Measurements from ENCODE around the gene RNU5B-1. TPM values are rescaled to one million over a fixed set of nuclear protein-coding genes. Genes with fewer than 3 reads are reported as not detected.
"Not testable (repeated sequence)": the region's sequence is repeated elsewhere in the genome, so short reads cannot be mapped to it uniquely, and the experiment has no call there.

The RNU5B-1 gene
- total RNA-seq, 1 donor from 2014 or later: 19.7 TPM

GRCh38 chr15:65270811-65271545, 33.5 kb upstream of the RNU5B-1 start:
- H3K27me3 Mint-ChIP-seq (ENCODE audit: low read depth); H3K27ac Mint-ChIP-seq; H3K4me1 Mint-ChIP-seq; H3K9me3 Mint-ChIP-seq; H3K4me3 Mint-ChIP-seq: not testable (repeated sequence)
- peak; percentile 42 to 60 for DNase-seq (ENCODE audit: low spot score in 2 of 2, unreplicated experiment in 2 of 2)
- peaks cover 13% of the 10 kb centered on the region for H3K36me3 Mint-ChIP-seq
- TF ChIP-seq CTCF (IDR thresholded peaks at IDR 0.05; ENCODE audit: unreplicated experiment): peak; percentile 65

- Mint-ChIP-seq H3K27ac (no peak overlapping the region), H3K4me1 (no peaks in the 10 kb centered on the region), H3K9me3 (no peaks in the 10 kb centered on the region), H3K27me3 (ENCODE audit: low read depth) (no peaks in the 10 kb centered on the region), H3K4me3 (no peak overlapping the region), H3K36me3 (peaks cover 6% of the 10 kb centered on the region)
- no peak for DNase-seq (ENCODE audit: low spot score in 2 of 2, unreplicated experiment in 2 of 2)
- TF ChIP-seq CTCF (IDR thresholded peaks at IDR 0.05; ENCODE audit: unreplicated experiment): no peak
Measured at GRCh38 chr15:65275104-65275727, 29.3 kb upstream of the RNU5B-1 start.

- Mint-ChIP-seq H3K27ac (no peak overlapping the region), H3K36me3 (peaks cover 6% of the 10 kb centered on the region), H3K9me3 (no peaks in the 10 kb centered on the region), H3K4me1 (no peaks in the 10 kb centered on the region), H3K4me3 (no peak overlapping the region), H3K27me3 (ENCODE audit: low read depth) (no peaks in the 10 kb centered on the region)
- TF ChIP-seq CTCF (IDR thresholded peaks at IDR 0.05; ENCODE audit: unreplicated experiment): no peak
- no peak for DNase-seq (ENCODE audit: low spot score in 2 of 2, unreplicated experiment in 2 of 2)
Measured at GRCh38 chr15:65275728-65276126, 28.8 kb upstream of the RNU5B-1 start.

GRCh38 chr15:65277015-65277414, 27.5 kb upstream of the RNU5B-1 start:
- no peak for DNase-seq (ENCODE audit: low spot score in 2 of 2, unreplicated experiment in 2 of 2)
- Mint-ChIP-seq H3K36me3 (peaks cover 6% of the 10 kb centered on the region), H3K4me1 (no peaks in the 10 kb centered on the region), H3K4me3 (no peak overlapping the region), H3K27me3 (ENCODE audit: low read depth) (no peaks in the 10 kb centered on the region), H3K9me3 (no peaks in the 10 kb centered on the region), H3K27ac (no peak overlapping the region)
- no peak for TF ChIP-seq CTCF (IDR thresholded peaks at IDR 0.05; ENCODE audit: unreplicated experiment)

- no peak for DNase-seq (ENCODE audit: low spot score in 2 of 2, unreplicated experiment in 2 of 2)
- Mint-ChIP-seq H3K36me3 (peaks cover 14% of the 10 kb centered on the region), H3K9me3 (no peaks in the 10 kb centered on the region), H3K27me3 (ENCODE audit: low read depth) (no peaks in the 10 kb centered on the region), H3K4me3 (no peak overlapping the region), H3K4me1 (peaks cover 3% of the 10 kb centered on the region), H3K27ac (no peak overlapping the region)
- no peak for TF ChIP-seq CTCF (IDR thresholded peaks at IDR 0.05; ENCODE audit: unreplicated experiment)
Measured at GRCh38 chr15:65278480-65278879, 26.0 kb upstream of the RNU5B-1 start.
